H9 (cell line): ENCODE data around the gene CRY1. TPM values are rescaled to one million over a fixed set of nuclear protein-coding genes. Genes with fewer than 3 reads are reported as not detected.
A peak's percentile ranks its signal among the peaks of the same experiment; 100 is the strongest.

Source experiments
- DNase-seq: peaks from one replicate; pipeline ENCODE4 v3.0.0-alpha.2; 2017
- H2AFZ ChIP-seq: one replicate; pipeline ENCODE4 v1.6.1; 2013; ENCODE audit warnings: mild to moderate bottlenecking, low read length, control low read depth, moderate library complexity
- H2AK5ac ChIP-seq: 2 replicates; pipeline ENCODE4 v1.6.1; 2013; ENCODE audit warnings: low read length, control low read depth, mixed read lengths; ENCODE audit not compliant: insufficient read length
- H2BK120ac ChIP-seq: one replicate; pipeline ENCODE4 v1.6.1; 2013; ENCODE audit warnings: low read depth, mild to moderate bottlenecking, low read length, control low read depth, inconsistent platforms; ENCODE audit not compliant: poor library complexity, severe bottlenecking
- H2BK12ac ChIP-seq: 2 replicates; pipeline ENCODE4 v1.6.1; 2013; ENCODE audit warnings: low read length, control low read depth, mixed read lengths, low read depth; ENCODE audit not compliant: insufficient read length
- H2BK15ac ChIP-seq: 2 replicates; pipeline ENCODE4 v1.6.1; 2013; ENCODE audit warnings: low read depth, low read length, control low read depth
- H2BK20ac ChIP-seq: one replicate; pipeline ENCODE4 v1.6.1; 2013; ENCODE audit warnings: low read depth, mild to moderate bottlenecking, low read length, control low read depth, inconsistent platforms; ENCODE audit not compliant: poor library complexity, severe bottlenecking
- H2BK5ac ChIP-seq: 2 replicates; pipeline ENCODE4 v1.6.1; 2013; ENCODE audit warnings: low read length, control low read depth, mixed read lengths; ENCODE audit not compliant: insufficient read length
- H3K14ac ChIP-seq: 2 replicates; pipeline ENCODE4 v1.6.1; 2013; ENCODE audit warnings: low read length, control low read depth; ENCODE audit not compliant: insufficient read depth
- H3K18ac ChIP-seq: 2 replicates; pipeline ENCODE4 v1.6.1; 2013; ENCODE audit warnings: low read depth, mild to moderate bottlenecking, mixed read lengths, low read length, control low read depth; ENCODE audit not compliant: insufficient read length
- H3K23ac ChIP-seq: 2 replicates; pipeline ENCODE4 v1.6.1; 2013; ENCODE audit warnings: low read length, control low read depth, mixed read lengths, low read depth; ENCODE audit not compliant: insufficient read length
- H3K23me2 ChIP-seq: 2 replicates; pipeline ENCODE4 v1.6.1; 2013; ENCODE audit warnings: low read depth, mild to moderate bottlenecking, mixed read lengths, low read length, control low read depth; ENCODE audit not compliant: insufficient read length, poor library complexity, severe bottlenecking
- H3K27ac ChIP-seq: 2 replicates; pipeline ENCODE4 v1.5.1; 2013; ENCODE audit warnings: low read length, control low read depth, mixed read lengths, low read depth; ENCODE audit not compliant: insufficient read length
- H3K27me3 ChIP-seq: 2 replicates; pipeline ENCODE4 v1.6.1; 2013; ENCODE audit warnings: low read length, control low read depth, inconsistent platforms; ENCODE audit not compliant: insufficient read depth
- H3K4ac ChIP-seq: 2 replicates; pipeline ENCODE4 v1.6.1; 2013; ENCODE audit warnings: low read depth, mild to moderate bottlenecking, control low read depth, inconsistent platforms, low read length, moderate library complexity
- H3K4me1 ChIP-seq: 2 replicates; pipeline ENCODE4 v1.6.1; 2013; ENCODE audit warnings: low read length, control low read depth, inconsistent platforms; ENCODE audit not compliant: insufficient read depth
- H3K4me2 ChIP-seq: 2 replicates; pipeline ENCODE4 v1.6.1; 2013; ENCODE audit warnings: low read length, control low read depth, mixed read lengths; ENCODE audit not compliant: insufficient read length, insufficient read depth
- H3K56ac ChIP-seq: 2 replicates; pipeline ENCODE4 v1.6.1; 2013; ENCODE audit warnings: low read depth, mild to moderate bottlenecking, mixed read lengths, low read length, control low read depth; ENCODE audit not compliant: insufficient read length
- H3K79me1 ChIP-seq: 2 replicates; pipeline ENCODE4 v1.6.1; 2013; ENCODE audit warnings: low read depth, mild to moderate bottlenecking, moderate library complexity, low read length, control low read depth, inconsistent platforms; ENCODE audit not compliant: insufficient read depth, poor library complexity, severe bottlenecking
- H3K79me2 ChIP-seq: 2 replicates; pipeline ENCODE4 v1.6.1; 2013; ENCODE audit warnings: low read length, control low read depth, inconsistent platforms; ENCODE audit not compliant: insufficient read depth
- H3K9ac ChIP-seq: 2 replicates; pipeline ENCODE4 v1.6.1; 2013; ENCODE audit warnings: low read length, control low read depth, mixed read lengths; ENCODE audit not compliant: insufficient read length; ENCODE audit errors: extremely low read depth
- H3K9me3 ChIP-seq: one replicate; pipeline ENCODE4 v1.6.1; 2013; ENCODE audit warnings: low read depth, low read length, inconsistent platforms; ENCODE audit not compliant: control insufficient read depth
- H3T11ph ChIP-seq: one replicate; pipeline ENCODE4 v1.6.1; 2013; ENCODE audit warnings: mild to moderate bottlenecking, low read length, control low read depth, inconsistent platforms
- H4K20me1 ChIP-seq: one replicate; pipeline ENCODE4 v1.6.1; 2013; ENCODE audit not compliant: control insufficient read depth, insufficient read length, insufficient read depth
- H4K5ac ChIP-seq: 2 replicates; pipeline ENCODE4 v1.6.1; 2013; ENCODE audit warnings: low read depth, mild to moderate bottlenecking, mixed read lengths, low read length, control low read depth; ENCODE audit not compliant: insufficient read length
- H4K8ac ChIP-seq: replicated peaks from 2 replicates; pipeline ENCODE4 v1.6.1; 2013; ENCODE audit warnings: low read length, control low read depth, mixed read lengths, low read depth; ENCODE audit not compliant: insufficient read length
- H4K91ac ChIP-seq: 2 replicates; pipeline ENCODE4 v1.6.1; 2013; ENCODE audit warnings: low read depth, mild to moderate bottlenecking, moderate library complexity, mixed read lengths, low read length, control low read depth; ENCODE audit not compliant: insufficient read length
- H3K27ac Mint-ChIP-seq, 3 experiments: 2 replicates in 2 of 3; 3 replicates in 1 of 3; pipeline ENCODE4 v1.8.0; 2020 to 2021; ENCODE audit warnings: mixed read lengths in 3 of 3, mild to moderate bottlenecking in 1 of 3, moderate library complexity in 1 of 3
- H3K27me3 Mint-ChIP-seq: 2 replicates; pipeline ENCODE4 v1.8.0; 2021; ENCODE audit warnings: low read depth, mild to moderate bottlenecking, moderate library complexity, mixed read lengths
- H3K36me3 Mint-ChIP-seq, 3 experiments: 2 replicates in 2 of 3; 3 replicates in 1 of 3; pipeline ENCODE4 v1.8.0; 2020 to 2021; ENCODE audit warnings: low read depth in 3 of 3, mixed read lengths in 3 of 3; ENCODE audit not compliant: insufficient read depth in 1 of 3
- H3K4me1 Mint-ChIP-seq, 2 experiments: 2 replicates each; pipeline ENCODE4 v1.8.0; 2020; ENCODE audit warnings: mixed read lengths in 2 of 2
- H3K4me3 Mint-ChIP-seq, 2 experiments: 2 replicates in 1 of 2; 3 replicates in 1 of 2; pipeline ENCODE4 v1.8.0; 2020 to 2021; ENCODE audit warnings: mild to moderate bottlenecking in 2 of 2, mixed read lengths in 2 of 2, moderate library complexity in 1 of 2
- H3K9me3 Mint-ChIP-seq, 2 experiments: 2 replicates in 1 of 2; 3 replicates in 1 of 2; pipeline ENCODE4 v1.8.0; 2020; ENCODE audit warnings: mild to moderate bottlenecking in 2 of 2, mixed read lengths in 2 of 2, moderate library complexity in 1 of 2
- WGBS: extraction: QIAGEN DNeasy Blood & Tissue Kit; methylation state at CpG from one replicate; pipeline ENCODE4 v1.1.7; 2013; ENCODE audit warnings: missing lambda C conversion rate, low lambda C conversion rate, mixed read lengths; ENCODE audit not compliant: insufficient read length; ENCODE audit errors: extremely low coverage; 5-methylcytosine and 5-hydroxymethylcytosine counted together
- total RNA-seq: library from RNA; stranded (reverse); gene quantifications from 2 replicates; pipeline ENCODE4 v1.2.1, GENCODE V29; 2021
- TF ChIP-seq, protein P1 (sequence below): fragments of 200-600 bp; sonication (generic); conservative IDR thresholded peaks from 3 replicates; pipeline ENCODE4 v1.8.0; 2021; ENCODE audit warnings: antibody characterized with exemption, mild to moderate bottlenecking

Gene CRY1
- total RNA-seq, 1 experiment from 2014 or later: 23.5 TPM

DNA sequence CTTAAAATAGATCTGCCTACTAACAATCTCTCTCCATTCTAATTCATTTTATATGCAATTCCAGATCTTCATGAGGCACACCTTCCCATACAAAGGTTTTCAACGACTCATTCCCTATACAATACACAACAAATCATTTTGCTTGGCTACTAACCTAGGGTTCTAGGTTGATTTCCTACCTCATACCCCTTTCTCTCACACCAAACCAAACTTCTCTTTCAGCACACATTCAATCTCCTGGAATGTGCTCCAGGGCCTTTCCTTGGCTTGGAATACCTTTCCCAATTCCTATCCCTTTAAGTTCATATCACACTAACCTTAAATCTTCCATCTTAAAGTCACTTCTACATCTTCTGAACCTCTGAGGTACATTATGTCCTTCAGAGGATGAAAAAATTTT, 67.7 kb downstream of the CRY1 start:
- no peak overlapping the region for H2BK120ac ChIP-seq
- Mint-ChIP-seq H3K4me1 (peaks cover 5 to 9% of the 10 kb centered on the region in 2 experiments), H3K4me3 (no peak overlapping the region), H3K9me3 (no peaks in the 10 kb centered on the region), H3K36me3 (0 out of 7 replicates have a peak, but pooled peaks cover 0 to 1% (median 0%) of the 10 kb centered on the region in 3 experiments), H3K27me3 (no peaks in the 10 kb centered on the region), H3K27ac (peak overlapping the region in 1 of 3 experiments; percentile 2; a peak in 1 of 7 replicates)
- no peak overlapping the region for H2BK20ac ChIP-seq
- H3K4me1 ChIP-seq: no peaks in the 10 kb centered on the region
- H2BK12ac ChIP-seq: no peak overlapping the region
- TF ChIP-seq, protein P1, sequence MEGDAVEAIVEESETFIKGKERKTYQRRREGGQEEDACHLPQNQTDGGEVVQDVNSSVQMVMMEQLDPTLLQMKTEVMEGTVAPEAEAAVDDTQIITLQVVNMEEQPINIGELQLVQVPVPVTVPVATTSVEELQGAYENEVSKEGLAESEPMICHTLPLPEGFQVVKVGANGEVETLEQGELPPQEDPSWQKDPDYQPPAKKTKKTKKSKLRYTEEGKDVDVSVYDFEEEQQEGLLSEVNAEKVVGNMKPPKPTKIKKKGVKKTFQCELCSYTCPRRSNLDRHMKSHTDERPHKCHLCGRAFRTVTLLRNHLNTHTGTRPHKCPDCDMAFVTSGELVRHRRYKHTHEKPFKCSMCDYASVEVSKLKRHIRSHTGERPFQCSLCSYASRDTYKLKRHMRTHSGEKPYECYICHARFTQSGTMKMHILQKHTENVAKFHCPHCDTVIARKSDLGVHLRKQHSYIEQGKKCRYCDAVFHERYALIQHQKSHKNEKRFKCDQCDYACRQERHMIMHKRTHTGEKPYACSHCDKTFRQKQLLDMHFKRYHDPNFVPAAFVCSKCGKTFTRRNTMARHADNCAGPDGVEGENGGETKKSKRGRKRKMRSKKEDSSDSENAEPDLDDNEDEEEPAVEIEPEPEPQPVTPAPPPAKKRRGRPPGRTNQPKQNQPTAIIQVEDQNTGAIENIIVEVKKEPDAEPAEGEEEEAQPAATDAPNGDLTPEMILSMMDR: no peak
- no peaks in the 10 kb centered on the region for H3K23me2 ChIP-seq
- H3K23ac ChIP-seq: no peak overlapping the region
- no peak overlapping the region for H2BK5ac ChIP-seq
- no peak overlapping the region for H3K4me2 ChIP-seq
- H4K91ac ChIP-seq: no peak overlapping the region
- no peak overlapping the region for H3K14ac ChIP-seq
- H3T11ph ChIP-seq: no peak overlapping the region
- H2AK5ac ChIP-seq: no peak overlapping the region
- H4K20me1 ChIP-seq: no peaks in the 10 kb centered on the region
- no peaks in the 10 kb centered on the region for H3K79me2 ChIP-seq
- H3K27ac ChIP-seq: no peak overlapping the region
- no peak overlapping the region for H2AFZ ChIP-seq
- no peaks in the 10 kb centered on the region for H3K9me3 ChIP-seq
- H3K9ac ChIP-seq: no peak overlapping the region
- H3K56ac ChIP-seq: no peak overlapping the region
- H4K8ac ChIP-seq: no peak overlapping the region
- H3K27me3 ChIP-seq: no peaks in the 10 kb centered on the region
- no peak for DNase-seq
- no peak overlapping the region for H2BK15ac ChIP-seq
- no CpG with 5 or more reads among the region's 1 CpG for whole genome bisulfite sequencing
- no peak overlapping the region for H3K18ac ChIP-seq
- no peak overlapping the region for H4K5ac ChIP-seq
- no peak overlapping the region for H3K4ac ChIP-seq
- no peaks in the 10 kb centered on the region for H3K79me1 ChIP-seq
